A549 (cell line): ENCODE results near the gene MAML2. TPM values are rescaled to one million over a fixed set of nuclear protein-coding genes. Genes with fewer than 3 reads are reported as not detected.

Experiments
- ATAC-seq, 2 experiments: fragments of 200-7000 bp in 1 of 2; fragments of >200 bp in 1 of 2; cut with Nextera tagmentation in 1 of 2; cut with Tn5 transposase in 1 of 2; 3 replicates each; pipeline versions ENCODE4 v1.8.0 to v1.9.1; 2018 to 2020; ENCODE audit warnings: mild to moderate bottlenecking in 1 of 2, moderate library complexity in 1 of 2
- CTCF ChIA-PET: fragments of 300-600 bp; sonication (Branson Sonifier 250); formaldehyde crosslinking; extraction: SDS; loops from one replicate; lab custom pipeline; 2021; ENCODE audit warnings: antibody characterized with exemption, inconsistent platforms; lab: Yijun Ruan, JAX
- POLR2A ChIA-PET: fragments of 350-600 bp; formaldehyde crosslinking; extraction: SDS; loops from one replicate; lab custom pipeline; 2021; ENCODE audit warnings: antibody characterized with exemption, inconsistent platforms; lab: Yijun Ruan, JAX
- DNase-seq, 2 experiments: peaks; one replicate each; pipeline versions ENCODE4 v3.0.0 to v3.0.0-alpha.2; 2011 to 2016; ENCODE audit warnings: low read depth in 1 of 2, low spot score in 1 of 2
- FAIRE-seq: peaks from 2 replicates; lab custom pipeline; 2011; peaks lifted over from hg19 to GRCh38; lab: Jason Lieb, UNC
- H3K27ac ChIP-seq, 2 experiments: fragments of >200 bp; sonication (Bioruptor Twin); formaldehyde crosslinking; 3 replicates each; pipeline ENCODE4 v1.5.1; 2016 to 2017
- H3K4me1 ChIP-seq: fragments of >200 bp; sonication (Bioruptor Twin); formaldehyde crosslinking; 3 replicates; pipeline ENCODE4 v1.6.1; 2016
- H3K4me2 ChIP-seq: fragments of >200 bp; sonication (Bioruptor Twin); formaldehyde crosslinking; 3 replicates; pipeline ENCODE4 v1.6.1; 2016
- H3K4me3 ChIP-seq: fragments of >200 bp; sonication (Bioruptor Twin); formaldehyde crosslinking; 3 replicates; pipeline ENCODE4 v1.5.1; 2016
- H3K9me3 ChIP-seq: fragments of >200 bp; sonication (Bioruptor Twin); formaldehyde crosslinking; 3 replicates; pipeline ENCODE4 v1.6.1; 2016
- CBX2 ChIP-seq: fragments of 200-600 bp; sonication (generic); IDR thresholded peaks from 2 replicates; pipeline ENCODE4 v1.6.1; 2016; ENCODE audit warnings: low read depth, mild to moderate bottlenecking, borderline replicate concordance
- CBX8 ChIP-seq: fragments of 200-600 bp; sonication (generic); IDR thresholded peaks from 2 replicates; pipeline ENCODE4 v1.6.1; 2016
- FOSL2 ChIP-seq, 2 experiments: fragments of 450-650 bp in 1 of 2; fragments of >200 bp in 1 of 2; sonication (Bioruptor Twin) in 1 of 2; formaldehyde crosslinking; IDR thresholded peaks; 2 replicates each; pipeline versions ENCODE4 v1.5.0 to v1.6.1; 2016 to 2020; ENCODE audit warnings: mild to moderate bottlenecking in 1 of 2, moderate library complexity in 1 of 2
- JUN ChIP-seq, 2 experiments: fragments of >200 bp; sonication (Bioruptor Twin); formaldehyde crosslinking; IDR thresholded peaks; 2 replicates in 1 of 2; 3 replicates in 1 of 2; pipeline ENCODE4 v1.6.1; 2016 to 2017
- MAZ ChIP-seq: fragments of 150-350 bp; IDR thresholded peaks from 2 replicates; pipeline ENCODE4 v1.6.1; 2014; ENCODE audit warnings: antibody characterized with exemption, low read depth, low read length, borderline replicate concordance
- NR3C1 ChIP-seq: fragments of >200 bp; sonication (Bioruptor Twin); formaldehyde crosslinking; IDR thresholded peaks from 3 replicates; pipeline ENCODE4 v1.6.1; 2017
- PHF8 ChIP-seq: fragments of 200-600 bp; sonication (generic); IDR thresholded peaks from 2 replicates; pipeline ENCODE4 v1.6.1; 2016; ENCODE audit warnings: low read depth, mild to moderate bottlenecking, antibody characterized with exemption, moderate library complexity, borderline replicate concordance
- POLR2AphosphoS2 ChIP-seq: conservative IDR thresholded peaks from 2 replicates; pipeline ENCODE4 v1.6.1; 2012; ENCODE audit warnings: low read length, improper control_type of control experiment, inconsistent platforms
- RAD21 ChIP-seq, 2 experiments: fragments of >200 bp in 1 of 2; sonication (Bioruptor Twin) in 1 of 2; formaldehyde crosslinking in 1 of 2; IDR thresholded peaks in 1 of 2; conservative IDR thresholded peaks in 1 of 2; 2 replicates in 1 of 2; 3 replicates in 1 of 2; pipeline ENCODE4 v1.6.1; 2012 to 2018; ENCODE audit warnings: inconsistent platforms in 1 of 2
- RCOR1 ChIP-seq: fragments of 150-350 bp; IDR thresholded peaks from 2 replicates; pipeline ENCODE4 v1.6.1; 2014; ENCODE audit warnings: antibody characterized with exemption, low read length, low read depth
- RFX5 ChIP-seq: fragments of 450-650 bp; IDR thresholded peaks from 2 replicates; pipeline ENCODE4 v1.7.1; 2014; ENCODE audit warnings: antibody characterized with exemption, mild to moderate bottlenecking, moderate library complexity
- RNF2 ChIP-seq: fragments of 200-600 bp; sonication (generic); IDR thresholded peaks from 2 replicates; pipeline ENCODE4 v1.6.1; 2016; ENCODE audit warnings: low read depth, mild to moderate bottlenecking, antibody characterized with exemption, moderate library complexity, borderline replicate concordance
- SMC3 ChIP-seq: fragments of >200 bp; sonication (Bioruptor Twin); formaldehyde crosslinking; IDR thresholded peaks from 3 replicates; pipeline ENCODE4 v1.6.1; 2018; ENCODE audit warnings: inconsistent platforms
- TP53 ChIP-seq: fragments of 250-450 bp; sonication (Bioruptor Pico); IDR thresholded peaks from 2 replicates; pipeline ENCODE4 v1.5.0; 2021; ENCODE audit warnings: mild to moderate bottlenecking, moderate library complexity
- ZC3H11A ChIP-seq: fragments of 450-650 bp; IDR thresholded peaks from 2 replicates; pipeline ENCODE4 v1.6.1; 2014; ENCODE audit warnings: antibody characterized with exemption, mild to moderate bottlenecking
- WGBS: methylation state at CpG from one replicate; pipeline ENCODE4 v1.1.6; 2017; ENCODE audit errors: missing lambda C conversion rate; 5-methylcytosine and 5-hydroxymethylcytosine counted together
- polyA plus RNA-seq, 4 experiments: library from polyadenylated mRNA; depleted of rRNA in 3 of 4; stranded (reverse); fragments of >200 nt; fragmentation: RNase III in 1 of 4; extraction: RNeasy Plus Mini Kit Qiagen cat#74134 plus additional on column Dnase treatment in 1 of 4; gene quantifications; 2 replicates in 3 of 4; 3 replicates in 1 of 4; pipeline ENCODE4 v1.2.3, GENCODE V29; 2011 to 2017
- TF ChIP-seq, protein P1 (sequence below): IDR thresholded peaks from 2 replicates; pipeline ENCODE4 v1.6.1; 2012
- TF ChIP-seq, protein P2 (sequence below): fragments of 250-450 bp; sonication (Bioruptor Pico); IDR thresholded peaks from 2 replicates; pipeline ENCODE4 v1.5.0; 2020; ENCODE audit warnings: low read depth, mild to moderate bottlenecking, moderate library complexity
- TF ChIP-seq, protein P3 (sequence below): IDR thresholded peaks from 2 replicates; pipeline ENCODE4 v1.6.1; 2012
- TF ChIP-seq, protein P4 (sequence below): fragments of >200 bp; sonication (Bioruptor Twin); formaldehyde crosslinking; IDR thresholded peaks from 3 replicates; pipeline ENCODE4 v1.5.1; 2016
- TF ChIP-seq, protein P5 (sequence below): fragments of 450-650 bp; IDR thresholded peaks from 2 replicates; pipeline ENCODE4 v1.6.1; 2014; ENCODE audit warnings: antibody characterized with exemption
- TF ChIP-seq, protein P6 (sequence below): fragments of >200 bp; sonication (Bioruptor Twin); formaldehyde crosslinking; IDR thresholded peaks from 3 replicates; pipeline ENCODE4 v1.6.1; 2016

Gene MAML2
- polyA plus RNA-seq, 2 of the 4 experiments (the other 2 are of a cell fraction): 1.5 to 2.5 TPM

DNA sequence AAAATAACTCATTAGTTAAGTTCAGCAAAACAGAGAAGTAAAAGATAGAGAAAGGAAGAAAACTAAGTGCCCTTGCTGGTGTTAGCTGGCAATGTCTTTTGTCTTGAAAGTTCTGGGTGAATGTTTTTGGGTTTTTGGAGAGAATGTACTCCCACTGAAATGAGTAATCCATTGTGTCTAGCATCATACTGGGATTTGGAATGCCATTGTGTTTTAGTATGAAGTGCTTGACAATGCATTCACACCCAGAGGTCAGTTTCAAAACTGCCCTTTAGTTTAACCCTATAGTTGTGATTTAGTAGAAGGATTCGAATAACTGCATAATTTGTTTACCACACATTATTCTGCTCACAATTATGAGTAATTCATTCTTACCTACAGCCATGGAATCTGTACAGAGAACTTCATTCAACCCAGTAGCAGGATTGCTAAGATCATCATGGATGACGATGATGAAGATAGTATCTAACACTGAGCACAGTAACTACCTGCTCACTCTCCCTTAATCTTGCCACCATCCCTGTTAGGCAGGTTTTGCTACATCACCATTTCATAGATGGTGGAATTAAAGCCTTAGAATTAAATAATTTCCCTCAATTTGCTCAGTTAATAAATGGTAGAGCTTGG lies 33.9 kb downstream of the MAML2 start:
- POLR2A ChIA-PET: no interaction called here
- no peaks in the 10 kb centered on the region for H3K9me3 ChIP-seq
- ATAC-seq: no peak
- TF ChIP-seq CBX8 (no peak), FOSL2 (IDR thresholded peaks at IDR 0.05) (no peak), FOSL2 (CRISPR knock-in tag; IDR thresholded peaks at IDR 0.05) (peak; percentile 28; the same call in 1 of the 2 replicates)
- CTCF ChIA-PET: interaction anchor here (4.5 kb wide), 1 partner anchor 34 kb away, joined by 25 read pairs; the partner anchor contains the start of gene MAML2
- WGBS: 58% methylated on average over 2 of the region's 2 CpGs
- no peak overlapping the region for H3K4me3 ChIP-seq
- peaks cover 68% of the 10 kb centered on the region for H3K4me1 ChIP-seq
- no peak for FAIRE-seq
- peak overlapping the region; percentile 75 to 81; a peak in 5 of 6 replicates for H3K27ac ChIP-seq
- no peak for DNase-seq
- peak overlapping the region; percentile 82 for H3K4me2 ChIP-seq

DNA sequence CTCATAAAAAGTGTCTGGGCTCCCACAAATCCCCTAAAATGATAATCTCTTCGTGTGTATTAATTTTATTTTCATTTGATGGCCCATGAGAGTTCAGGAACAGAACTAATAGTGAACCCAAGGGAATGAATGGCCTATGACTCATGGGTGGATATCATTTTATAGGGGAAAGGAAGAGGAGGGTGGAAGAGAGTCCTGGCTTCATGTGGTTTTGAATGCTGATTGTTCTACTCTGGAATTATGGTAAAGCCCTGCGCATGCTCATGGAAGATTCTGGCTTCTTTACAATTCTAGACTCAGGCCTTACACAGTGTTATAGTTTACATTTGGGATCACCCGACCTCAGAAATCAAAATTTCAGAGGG lies 35.2 kb downstream of the MAML2 start:
- peak overlapping the region; percentile 31; the same call in 2 of the 3 replicates for H3K4me3 ChIP-seq
- POLR2A ChIA-PET: interaction anchor here (0.5 to 2.2 kb wide), 7 partner anchors 28 to 518 kb away, joined by 3 to 13 read pairs (median 4); partner anchors contain the start of genes FAM76B and MAML2
- no peak for FAIRE-seq

DNA sequence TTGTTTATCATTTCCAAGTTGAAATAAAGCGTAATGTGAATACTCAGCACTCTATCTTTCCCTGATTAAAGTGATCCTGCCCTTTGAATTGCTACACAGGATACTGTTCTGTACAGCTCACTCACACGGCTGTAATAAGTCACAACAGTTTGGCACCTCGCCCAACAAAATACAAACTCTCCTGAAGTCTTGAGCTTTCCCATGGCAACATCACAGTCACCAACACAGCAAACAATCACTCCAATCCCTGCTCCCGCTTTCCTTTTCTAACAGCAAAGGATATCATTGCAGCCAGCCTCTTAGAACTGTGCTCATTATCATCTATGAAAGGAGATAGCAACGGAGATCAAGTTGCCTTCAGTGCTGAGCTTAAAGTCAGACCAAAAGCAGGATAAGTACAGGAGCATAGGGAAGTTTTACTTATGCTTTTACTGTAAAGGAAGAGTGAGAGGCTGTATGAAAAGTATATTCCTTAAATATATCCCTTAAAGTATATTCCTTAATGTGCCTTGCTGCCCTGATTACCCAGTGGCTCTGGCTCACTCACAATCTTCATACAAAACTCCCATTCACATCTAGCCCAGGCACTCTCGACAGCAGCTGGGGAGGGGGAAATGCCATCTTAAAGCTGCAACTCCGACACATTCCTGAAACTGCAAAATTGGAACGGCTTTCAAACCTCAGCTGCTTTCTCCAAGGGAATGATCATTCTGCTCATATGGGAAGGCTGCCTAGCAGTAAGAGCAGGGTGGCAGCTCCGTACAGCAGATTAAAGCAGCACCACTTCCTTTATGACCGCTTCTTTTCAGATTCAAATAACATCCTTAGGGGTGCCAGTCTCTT lies 35.8 kb downstream of the MAML2 start:
- ChIA-PET POLR2A (interaction anchor here (0.5 to 2.2 kb wide), 8 partner anchors 27 to 517 kb away, joined by 3 to 13 read pairs (median 6); partner anchors contain the start of genes FAM76B and MAML2), CTCF (interaction anchor here (1.3 to 4.5 kb wide), 2 partner anchors 35 to 64 kb away, joined by 4 to 25 read pairs; partner anchors contain the start of gene MAML2)
- H3K9me3 ChIP-seq: no peaks in the 10 kb centered on the region
- H3K27ac ChIP-seq: peak overlapping the region; percentile 81 to 92
- peak; percentile 67 to 94 for DNase-seq
- FAIRE-seq: no peak
- WGBS: 4% methylated on average over 8 of the region's 10 CpGs
- H3K4me2 ChIP-seq: peak overlapping the region; percentile 82
- peak; percentile 92 to 96 for ATAC-seq
- peak overlapping the region; percentile 31 for H3K4me3 ChIP-seq
- H3K4me1 ChIP-seq: peaks cover 74% of the 10 kb centered on the region
- TF ChIP-seq RAD21 (conservative IDR thresholded peaks at IDR 0.05 in 1 of 2, IDR thresholded peaks at IDR 0.05 in 1 of 2): no peak
- TF ChIP-seq SMC3: no peak
- TF ChIP-seq RFX5: peak; percentile 95
- TF ChIP-seq, protein P1, sequence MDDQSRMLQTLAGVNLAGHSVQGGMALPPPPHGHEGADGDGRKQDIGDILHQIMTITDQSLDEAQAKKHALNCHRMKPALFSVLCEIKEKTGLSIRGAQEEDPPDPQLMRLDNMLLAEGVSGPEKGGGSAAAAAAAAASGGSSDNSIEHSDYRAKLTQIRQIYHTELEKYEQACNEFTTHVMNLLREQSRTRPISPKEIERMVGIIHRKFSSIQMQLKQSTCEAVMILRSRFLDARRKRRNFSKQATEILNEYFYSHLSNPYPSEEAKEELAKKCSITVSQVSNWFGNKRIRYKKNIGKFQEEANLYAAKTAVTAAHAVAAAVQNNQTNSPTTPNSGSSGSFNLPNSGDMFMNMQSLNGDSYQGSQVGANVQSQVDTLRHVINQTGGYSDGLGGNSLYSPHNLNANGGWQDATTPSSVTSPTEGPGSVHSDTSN: no peak
- TF ChIP-seq, protein P2, sequence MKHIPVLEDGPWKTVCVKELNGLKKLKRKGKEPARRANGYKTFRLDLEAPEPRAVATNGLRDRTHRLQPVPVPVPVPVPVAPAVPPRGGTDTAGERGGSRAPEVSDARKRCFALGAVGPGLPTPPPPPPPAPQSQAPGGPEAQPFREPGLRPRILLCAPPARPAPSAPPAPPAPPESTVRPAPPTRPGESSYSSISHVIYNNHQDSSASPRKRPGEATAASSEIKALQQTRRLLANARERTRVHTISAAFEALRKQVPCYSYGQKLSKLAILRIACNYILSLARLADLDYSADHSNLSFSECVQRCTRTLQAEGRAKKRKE (CRISPR knock-in tag): no peak
- TF ChIP-seq, protein P3, sequence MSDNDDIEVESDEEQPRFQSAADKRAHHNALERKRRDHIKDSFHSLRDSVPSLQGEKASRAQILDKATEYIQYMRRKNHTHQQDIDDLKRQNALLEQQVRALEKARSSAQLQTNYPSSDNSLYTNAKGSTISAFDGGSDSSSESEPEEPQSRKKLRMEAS: peak; percentile 34; the same call in 1 of the 2 replicates
- TF ChIP-seq RNF2: no peak
- TF ChIP-seq RCOR1: no peak
- no peak for TF ChIP-seq ZC3H11A

More for the DNA sequence above, 35.2 kb downstream of the MAML2 start:
- H3K4me1 ChIP-seq: peaks cover 74% of the 10 kb centered on the region
- peak overlapping the region; percentile 81 to 92 for H3K27ac ChIP-seq
- H3K9me3 ChIP-seq: no peaks in the 10 kb centered on the region
- WGBS: 4% methylated on average over 3 of the region's 3 CpGs
- H3K4me2 ChIP-seq: peak overlapping the region; percentile 82
- ATAC-seq (peak; percentile 71 to 83), DNase-seq (peak; percentile 38 to 63)
- CTCF ChIA-PET: interaction anchor here (4.5 kb wide), 1 partner anchor 35 kb away, joined by 25 read pairs; the partner anchor contains the start of gene MAML2
- TF ChIP-seq, protein P4, sequence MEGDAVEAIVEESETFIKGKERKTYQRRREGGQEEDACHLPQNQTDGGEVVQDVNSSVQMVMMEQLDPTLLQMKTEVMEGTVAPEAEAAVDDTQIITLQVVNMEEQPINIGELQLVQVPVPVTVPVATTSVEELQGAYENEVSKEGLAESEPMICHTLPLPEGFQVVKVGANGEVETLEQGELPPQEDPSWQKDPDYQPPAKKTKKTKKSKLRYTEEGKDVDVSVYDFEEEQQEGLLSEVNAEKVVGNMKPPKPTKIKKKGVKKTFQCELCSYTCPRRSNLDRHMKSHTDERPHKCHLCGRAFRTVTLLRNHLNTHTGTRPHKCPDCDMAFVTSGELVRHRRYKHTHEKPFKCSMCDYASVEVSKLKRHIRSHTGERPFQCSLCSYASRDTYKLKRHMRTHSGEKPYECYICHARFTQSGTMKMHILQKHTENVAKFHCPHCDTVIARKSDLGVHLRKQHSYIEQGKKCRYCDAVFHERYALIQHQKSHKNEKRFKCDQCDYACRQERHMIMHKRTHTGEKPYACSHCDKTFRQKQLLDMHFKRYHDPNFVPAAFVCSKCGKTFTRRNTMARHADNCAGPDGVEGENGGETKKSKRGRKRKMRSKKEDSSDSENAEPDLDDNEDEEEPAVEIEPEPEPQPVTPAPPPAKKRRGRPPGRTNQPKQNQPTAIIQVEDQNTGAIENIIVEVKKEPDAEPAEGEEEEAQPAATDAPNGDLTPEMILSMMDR: no peak
- TF ChIP-seq PHF8: no peak
- TF ChIP-seq FOSL2 (IDR thresholded peaks at IDR 0.05): 0 out of 2 replicates have a peak, but pooled peaks have one; percentile 20
- TF ChIP-seq FOSL2 (CRISPR knock-in tag; IDR thresholded peaks at IDR 0.05): peak; percentile 80
- TF ChIP-seq, protein P5, sequence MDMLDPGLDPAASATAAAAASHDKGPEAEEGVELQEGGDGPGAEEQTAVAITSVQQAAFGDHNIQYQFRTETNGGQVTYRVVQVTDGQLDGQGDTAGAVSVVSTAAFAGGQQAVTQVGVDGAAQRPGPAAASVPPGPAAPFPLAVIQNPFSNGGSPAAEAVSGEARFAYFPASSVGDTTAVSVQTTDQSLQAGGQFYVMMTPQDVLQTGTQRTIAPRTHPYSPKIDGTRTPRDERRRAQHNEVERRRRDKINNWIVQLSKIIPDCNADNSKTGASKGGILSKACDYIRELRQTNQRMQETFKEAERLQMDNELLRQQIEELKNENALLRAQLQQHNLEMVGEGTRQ: no peak
- TF ChIP-seq CBX8: no peak
- no peak for TF ChIP-seq CBX2
- no peak for TF ChIP-seq MAZ
- TF ChIP-seq, protein P3: peak; percentile 36; the same call in 1 of the 2 replicates
- no peak for TF ChIP-seq RAD21 (conservative IDR thresholded peaks at IDR 0.05 in 1 of 2, IDR thresholded peaks at IDR 0.05 in 1 of 2)
- TF ChIP-seq POLR2AphosphoS2: no peak
- TF ChIP-seq JUN (IDR thresholded peaks at IDR 0.05): peak in 1 of 2 experiments; percentile 17; a peak in 1 of 5 replicates
- TF ChIP-seq TP53 (CRISPR knock-in tag): no peak
- TF ChIP-seq, protein P6, sequence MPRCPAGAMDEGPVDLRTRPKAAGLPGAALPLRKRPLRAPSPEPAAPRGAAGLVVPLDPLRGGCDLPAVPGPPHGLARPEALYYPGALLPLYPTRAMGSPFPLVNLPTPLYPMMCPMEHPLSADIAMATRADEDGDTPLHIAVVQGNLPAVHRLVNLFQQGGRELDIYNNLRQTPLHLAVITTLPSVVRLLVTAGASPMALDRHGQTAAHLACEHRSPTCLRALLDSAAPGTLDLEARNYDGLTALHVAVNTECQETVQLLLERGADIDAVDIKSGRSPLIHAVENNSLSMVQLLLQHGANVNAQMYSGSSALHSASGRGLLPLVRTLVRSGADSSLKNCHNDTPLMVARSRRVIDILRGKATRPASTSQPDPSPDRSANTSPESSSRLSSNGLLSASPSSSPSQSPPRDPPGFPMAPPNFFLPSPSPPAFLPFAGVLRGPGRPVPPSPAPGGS: no peak
- TF ChIP-seq NR3C1: no peak
- TF ChIP-seq, all 56 proteins: peak for 3
